Measurements from ENCODE around the gene SPRED3.

Gene SPRED3

GRCh38 chr19:38442736-38443135, 54.2 kb downstream of the SPRED3 start:
- DNase-seq (ENCODE audit: low spot score): no peak
- TF ChIP-seq CTCF (IDR thresholded peaks at IDR 0.05): no peak
- Histone ChIP-seq H3K27ac (no peak overlapping the region), H3K4me3 (no peak overlapping the region)

DNA sequence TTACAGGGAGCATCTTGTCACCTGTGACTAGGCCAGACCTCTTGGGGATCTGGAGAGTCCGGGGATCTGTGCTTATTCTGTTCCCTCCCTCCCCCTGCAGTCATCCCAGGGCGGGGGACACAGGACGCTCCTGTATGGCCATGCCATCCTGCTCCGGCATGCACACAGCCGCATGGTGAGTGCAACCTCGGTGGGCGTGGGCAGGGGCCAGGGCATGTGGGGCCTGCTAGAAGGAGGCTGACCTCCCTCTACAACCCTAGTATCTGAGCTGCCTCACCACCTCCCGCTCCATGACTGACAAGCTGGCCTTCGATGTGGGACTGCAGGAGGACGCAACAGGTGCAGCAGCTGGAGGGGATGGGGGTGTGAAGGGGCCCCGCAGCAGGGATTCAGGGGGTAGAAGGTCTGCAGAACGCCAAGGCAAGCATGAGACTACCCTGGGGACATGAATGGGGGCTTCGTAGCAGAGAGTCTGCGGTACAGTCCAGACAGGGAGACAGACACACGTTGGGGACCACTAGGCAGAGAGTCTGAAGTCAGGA, 55.0 kb downstream of the SPRED3 start:
- H3K4me3 ChIP-seq: no peak overlapping the region
- no peak for TF ChIP-seq CTCF (IDR thresholded peaks at IDR 0.05)
- no peak overlapping the region for H3K27ac ChIP-seq
- no peak for DNase-seq (ENCODE audit: low spot score)

DNA sequence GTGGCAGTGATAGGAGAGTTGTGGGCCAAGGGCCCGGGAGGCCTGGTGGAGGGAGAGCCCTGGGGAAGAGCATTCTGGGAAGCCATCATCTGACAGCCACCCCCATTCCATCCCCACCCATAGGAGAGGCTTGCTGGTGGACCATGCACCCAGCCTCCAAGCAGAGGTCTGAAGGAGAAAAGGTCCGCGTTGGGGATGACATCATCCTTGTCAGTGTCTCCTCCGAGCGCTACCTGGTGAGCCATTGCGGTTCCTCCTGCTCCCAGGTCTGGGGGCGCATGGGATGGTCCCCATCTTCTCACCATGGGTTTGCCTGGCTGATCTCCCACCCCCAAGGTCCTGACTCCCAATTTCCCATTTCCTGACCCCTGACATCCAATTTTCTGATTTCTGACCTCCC, 55.5 kb downstream of the SPRED3 start:
- Histone ChIP-seq H3K4me3 (no peak overlapping the region), H3K27ac (no peak overlapping the region)
- TF ChIP-seq CTCF (IDR thresholded peaks at IDR 0.05): no peak
- no peak for DNase-seq (ENCODE audit: low spot score)

- Histone ChIP-seq H3K4me3 (no peak overlapping the region), H3K27ac (no peak overlapping the region)
- DNase-seq (ENCODE audit: low spot score): no peak
- no peak for TF ChIP-seq CTCF (IDR thresholded peaks at IDR 0.05)
Measured at GRCh38 chr19:38445362-38445761, 56.9 kb downstream of the SPRED3 start.

GRCh38 chr19:38448225-38448624, 59.7 kb downstream of the SPRED3 start:
- TF ChIP-seq CTCF (IDR thresholded peaks at IDR 0.05): no peak
- DNase-seq (ENCODE audit: low spot score): no peak
- H3K4me3 ChIP-seq: no peak overlapping the region
- no peak overlapping the region for H3K27ac ChIP-seq
